Epithelial cell of esophagus (primary cell): ENCODE results near the gene EFCAB9.
A peak's percentile ranks its signal among the peaks of the same experiment; 100 is the strongest.

ENCODE experiments used
- DNase-seq: peaks from one replicate; pipeline ENCODE4 v3.0.0; 2010; ENCODE audit warnings: low read depth
- H3K4me3 ChIP-seq: 2 replicates; pipeline ENCODE4 v1.5.1; 2011; ENCODE audit warnings: mild to moderate bottlenecking, low read length, control low read depth
- CTCF ChIP-seq: IDR thresholded peaks from 2 replicates; pipeline ENCODE4 v1.5.1; 2011; ENCODE audit warnings: low read depth, mild to moderate bottlenecking, low read length, control low read depth, inconsistent platforms; ENCODE audit not compliant: insufficient read depth; ENCODE audit errors: missing control alignments

Gene EFCAB9

DNA sequence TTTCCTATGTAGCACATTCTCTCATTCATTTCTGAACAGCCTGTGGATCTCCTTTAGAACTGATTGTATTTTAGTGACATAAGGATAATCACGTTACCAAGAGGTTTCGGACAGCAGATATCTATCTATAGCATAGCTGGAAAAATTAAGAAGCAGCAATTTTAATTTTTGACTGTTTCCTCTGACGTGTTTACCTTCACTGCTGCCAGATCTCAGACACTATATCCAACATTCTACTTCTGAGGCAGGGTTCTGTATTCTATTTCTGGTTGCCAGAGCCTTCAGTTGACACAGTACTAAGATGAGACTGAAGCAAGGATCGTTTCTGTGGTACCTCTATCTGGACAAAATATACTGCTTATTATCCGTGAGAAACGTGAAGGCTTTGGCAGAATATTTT, at the start of gene EFCAB9:
Gene EFCAB9, plus strand, starts transcription at position 301 of the 400 bp plus-strand sequence. Its CDS starts 1 bp downstream, at position 302.
- H3K4me3 ChIP-seq: no peak within 1 kb of the TSS
- TF ChIP-seq CTCF: no peak
- DNase-seq: no peak

GRCh38 chr5:172144291-172144815, 49.6 kb upstream of the EFCAB9 start:
- no peak for TF ChIP-seq CTCF
- DNase-seq: no peak
- no peak overlapping the region for H3K4me3 ChIP-seq

DNA sequence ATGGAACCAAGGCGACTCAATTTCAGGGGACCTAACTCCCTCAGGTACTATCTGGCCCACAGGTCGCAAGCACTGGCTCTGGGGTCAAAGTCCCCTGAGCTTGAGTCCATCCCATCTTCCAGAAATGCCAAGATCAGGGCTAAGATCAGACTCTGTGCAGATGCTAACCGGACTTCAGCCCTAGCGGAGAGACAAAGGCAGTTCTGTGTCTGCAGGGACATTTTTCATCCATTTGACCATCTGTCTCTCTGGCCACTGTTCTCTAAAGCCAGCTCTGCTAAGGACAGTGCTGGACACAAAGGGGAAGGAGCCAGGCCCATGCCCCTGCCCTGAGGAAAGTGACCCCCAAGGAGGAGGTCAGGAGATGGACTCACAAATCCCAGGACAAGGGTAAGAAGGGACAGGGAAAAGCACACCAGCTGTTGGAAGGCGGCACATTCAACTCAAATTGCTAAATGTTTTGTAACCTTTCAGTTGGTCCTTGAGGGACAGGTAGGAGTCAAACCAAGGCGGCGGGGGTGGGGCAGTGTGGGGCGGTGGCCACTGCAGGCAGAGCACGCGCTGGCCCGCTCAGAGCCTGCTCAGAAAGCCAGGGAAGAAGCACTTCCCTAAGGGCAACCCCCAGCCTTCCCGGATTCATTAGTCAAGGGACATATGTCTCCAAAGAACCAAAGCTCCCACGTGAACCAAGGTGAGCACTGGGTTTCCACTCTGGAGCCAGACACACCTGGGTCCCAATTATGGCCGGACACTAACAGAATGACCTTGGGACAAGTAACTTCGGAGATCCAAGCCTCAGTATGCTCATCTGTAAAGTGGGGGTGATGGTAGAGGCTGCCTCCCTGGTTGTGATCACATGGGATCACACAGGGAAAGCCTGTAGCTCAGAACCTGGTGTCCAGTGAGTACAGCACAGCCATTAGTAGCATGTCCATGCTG, 48.8 kb upstream of the EFCAB9 start:
- H3K4me3 ChIP-seq: no peak overlapping the region
- DNase-seq: no peak
- no peak for TF ChIP-seq CTCF

DNA sequence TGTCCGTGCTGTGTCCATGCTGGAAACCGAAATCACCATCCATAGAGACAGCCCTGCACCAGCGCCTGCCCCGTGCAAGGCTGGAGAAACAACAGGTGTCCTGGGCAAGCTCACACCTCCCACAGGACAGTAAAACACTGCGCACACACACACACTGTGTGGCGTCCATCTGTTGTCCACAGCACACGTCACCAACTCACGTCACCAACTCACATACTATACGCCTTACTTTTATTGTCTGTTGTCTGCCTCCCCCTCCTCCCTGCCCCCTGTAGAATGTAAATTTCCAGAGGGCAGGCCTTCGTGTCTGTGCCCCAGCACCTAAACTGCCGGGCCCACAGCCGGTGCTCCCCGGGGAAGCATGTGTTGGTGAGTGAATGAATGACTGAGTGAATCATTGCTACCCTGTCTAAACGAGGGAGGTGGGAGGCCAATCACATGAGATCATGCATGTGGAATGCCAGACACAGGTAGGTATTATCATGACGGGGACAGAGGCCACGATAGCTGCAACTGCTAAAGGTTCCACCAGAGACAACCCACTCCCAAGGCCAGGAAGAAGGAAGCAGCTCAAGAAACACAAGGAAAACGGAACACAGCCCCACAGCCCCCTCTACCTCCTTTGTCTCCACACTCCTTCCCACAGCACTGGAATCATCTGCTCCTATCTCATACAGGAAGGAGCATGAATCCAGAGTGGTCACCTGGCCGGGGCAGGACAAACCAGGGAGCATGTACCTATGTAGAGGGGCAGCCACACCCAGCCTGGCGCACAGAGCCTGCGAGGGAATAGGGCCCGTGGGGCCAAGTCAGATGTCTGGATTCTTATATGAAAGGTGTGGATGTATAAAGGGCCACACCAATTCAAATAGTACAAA, 47.9 kb upstream of the EFCAB9 start:
- peak; percentile 37 for DNase-seq
- H3K4me3 ChIP-seq: no peak overlapping the region
- TF ChIP-seq CTCF: no peak

DNA sequence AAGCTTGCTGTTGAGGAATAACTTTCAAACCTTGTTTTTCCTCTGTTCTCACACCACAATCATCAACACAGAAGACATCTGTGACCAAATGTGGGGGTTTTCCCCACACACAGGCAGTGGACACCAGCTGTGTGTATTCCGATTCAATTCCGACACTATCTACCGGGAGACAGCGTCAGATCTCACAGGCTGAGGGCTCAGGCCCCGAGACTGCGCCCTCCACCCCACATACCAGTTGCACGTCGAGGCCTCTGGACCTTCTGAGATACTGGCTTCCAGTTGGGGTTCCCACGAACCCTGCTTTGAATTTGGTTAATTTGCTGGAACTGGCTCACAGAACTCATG, 47.3 kb upstream of the EFCAB9 start:
- no peak for TF ChIP-seq CTCF
- H3K4me3 ChIP-seq: no peak overlapping the region
- DNase-seq: no peak

DNA sequence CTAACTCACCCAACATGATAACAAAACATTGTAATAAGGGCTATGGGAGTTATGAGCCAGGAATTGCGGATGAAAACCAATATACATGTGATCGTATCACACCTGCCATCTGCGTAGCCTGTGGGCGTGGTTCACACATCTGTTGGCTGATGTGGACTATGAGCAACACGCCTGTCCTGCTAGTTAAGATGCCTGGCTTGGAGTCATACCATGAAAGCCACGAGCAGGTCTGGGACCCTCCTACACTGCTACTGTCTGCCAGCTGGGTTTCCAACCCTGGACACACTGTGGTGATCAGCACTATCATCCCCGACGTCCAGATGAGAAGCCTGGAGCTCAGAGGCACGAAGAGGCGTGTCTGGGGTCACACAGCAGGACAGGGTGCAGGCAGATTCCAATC, 46.1 kb upstream of the EFCAB9 start:
- no peak for TF ChIP-seq CTCF

More for the DNA sequence above, 46.1 kb upstream of the EFCAB9 start:
- H3K4me3 ChIP-seq: no peak overlapping the region
- DNase-seq: peak; percentile 33
